HG03103 (cell line): ENCODE measurements around the gene MAGI2.
"Not testable (repeated sequence)": the region's sequence is repeated elsewhere in the genome, so short reads cannot be mapped to it uniquely, and the experiment has no call there.

Experiments
- ATAC-seq: cut with Tn5 transposase; IDR thresholded peaks from one replicate; pipeline ENCODE4 v1.9.1; 2021; ENCODE audit warnings: low read depth; ENCODE audit not compliant: unreplicated experiment

Gene MAGI2

DNA sequence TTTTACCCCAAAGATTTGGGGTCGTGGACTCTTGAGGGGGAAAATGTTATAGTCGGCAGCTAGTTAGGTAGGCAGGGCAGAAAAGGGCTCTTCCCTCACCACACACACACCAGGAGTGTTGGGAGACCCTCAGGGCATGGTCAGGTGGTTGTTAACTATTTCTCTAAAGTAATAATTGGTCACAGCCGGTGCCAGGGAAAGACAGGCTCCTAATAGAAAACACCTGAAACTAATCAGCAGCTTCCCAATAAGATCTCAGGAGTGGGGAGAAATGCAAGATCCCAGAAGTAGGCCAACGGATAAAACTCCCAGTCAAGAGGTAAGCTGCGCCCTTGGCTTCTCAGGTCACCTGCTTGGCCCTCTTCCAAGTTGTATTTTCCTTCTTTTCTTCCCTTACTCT, 1441.8 kb downstream of the MAGI2 start:
- ATAC-seq = no peak

DNA sequence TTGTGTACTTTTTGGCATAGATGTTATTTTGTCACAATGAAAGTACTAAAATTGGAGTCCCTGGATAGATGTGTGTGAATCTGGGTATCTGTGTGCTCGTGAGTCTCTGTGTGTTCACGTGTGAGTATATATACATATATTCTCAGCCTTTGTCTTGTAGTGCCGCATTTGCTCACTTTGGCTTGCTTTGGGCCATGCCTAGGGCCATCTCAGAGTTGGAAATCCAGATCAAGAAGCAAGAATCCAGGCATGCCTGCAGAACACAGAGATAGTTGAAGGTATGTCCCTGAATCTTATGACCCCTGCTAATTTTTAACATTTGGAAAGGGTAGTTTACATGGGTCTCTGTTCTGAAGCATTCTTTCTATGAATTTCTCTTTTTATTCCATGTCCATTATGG, 1446.2 kb downstream of the MAGI2 start:
- ATAC-seq = no peak

DNA sequence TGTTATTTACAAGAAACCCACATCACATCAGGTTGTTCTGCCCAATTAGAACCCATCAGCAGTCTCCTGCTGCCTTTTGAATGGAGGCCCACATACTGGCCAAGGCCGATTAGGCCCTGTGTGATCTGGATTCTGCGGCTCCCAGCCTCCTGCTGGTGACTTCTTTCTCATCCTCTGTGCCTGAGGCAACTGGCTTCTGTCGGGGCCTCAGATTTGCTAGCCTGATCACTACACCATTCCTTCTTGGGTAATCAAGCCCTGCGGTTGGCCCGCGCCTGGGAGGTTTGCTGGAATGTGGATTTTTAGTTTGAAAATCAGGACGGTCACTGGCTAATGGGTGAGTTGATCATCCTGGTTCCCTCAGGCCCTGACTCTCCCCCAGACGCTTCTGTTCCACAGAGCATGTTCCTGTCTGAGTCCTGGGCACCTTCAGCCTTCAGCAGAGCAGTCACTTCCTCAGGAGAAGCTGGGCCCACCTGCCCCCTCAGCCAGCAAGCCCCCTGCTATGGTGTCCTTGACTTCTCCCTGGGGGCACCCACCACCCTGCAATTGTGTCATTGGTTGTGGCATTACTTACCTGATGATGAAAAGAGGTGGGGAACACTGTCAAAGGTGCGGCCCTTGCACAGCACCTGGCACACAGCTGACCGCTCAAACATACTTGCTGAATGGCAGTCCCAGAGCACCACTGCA, 1447.3 kb downstream of the MAGI2 start:
- ATAC-seq = no peak

GRCh38 chr7:78002715-78003114, 1450.8 kb downstream of the MAGI2 start:
- ATAC-seq = no peak

GRCh38 chr7:78002021-78002420, 1451.4 kb downstream of the MAGI2 start:
- ATAC-seq = no peak

GRCh38 chr7:77999168-77999567, 1454.3 kb downstream of the MAGI2 start:
- not testable (repeated sequence) for ATAC-seq

- no peak for ATAC-seq
These were observed 1457.8 kb downstream of the MAGI2 start for GRCh38 chr7:77995717-77996116.

DNA sequence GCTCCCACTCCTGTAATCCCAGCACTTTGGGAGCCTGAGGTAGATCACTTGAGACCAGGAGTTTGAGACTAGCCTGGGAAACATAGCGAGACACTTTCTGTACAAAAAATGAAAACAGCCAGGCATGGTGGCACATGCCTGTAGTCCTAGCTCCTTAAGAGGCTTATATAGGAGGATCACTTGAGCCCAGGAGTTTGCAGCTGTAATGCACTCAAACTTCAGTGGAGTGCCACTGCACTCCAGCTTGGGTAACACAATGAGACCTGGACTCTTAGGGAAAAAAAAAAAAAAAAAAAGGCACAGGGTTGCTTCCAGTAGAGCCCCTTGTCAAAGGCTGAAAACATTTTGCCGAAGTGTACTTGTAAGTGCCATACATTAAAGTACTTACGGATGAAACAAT, 1459.6 kb downstream of the MAGI2 start:
- no peak for ATAC-seq

DNA sequence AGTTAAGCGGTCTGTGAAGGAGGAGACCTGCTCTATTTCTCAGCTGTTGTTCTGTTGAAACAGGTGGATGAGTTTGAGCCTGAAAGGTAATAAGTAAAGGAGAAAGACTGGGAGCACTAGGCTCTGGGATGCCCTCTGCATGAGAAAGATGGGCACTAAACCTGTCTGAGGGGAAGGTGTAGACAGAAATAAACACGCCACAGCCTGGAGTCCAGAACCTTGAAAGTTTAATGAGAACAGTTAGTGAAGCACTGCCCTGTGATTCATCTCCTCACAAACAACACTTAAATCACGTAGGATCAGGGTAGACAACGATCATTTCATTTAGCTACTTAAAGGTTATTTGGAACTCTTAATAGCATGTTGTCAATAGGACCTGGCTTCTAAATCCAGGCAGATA, 1461.8 kb downstream of the MAGI2 start:
- ATAC-seq = no peak

DNA sequence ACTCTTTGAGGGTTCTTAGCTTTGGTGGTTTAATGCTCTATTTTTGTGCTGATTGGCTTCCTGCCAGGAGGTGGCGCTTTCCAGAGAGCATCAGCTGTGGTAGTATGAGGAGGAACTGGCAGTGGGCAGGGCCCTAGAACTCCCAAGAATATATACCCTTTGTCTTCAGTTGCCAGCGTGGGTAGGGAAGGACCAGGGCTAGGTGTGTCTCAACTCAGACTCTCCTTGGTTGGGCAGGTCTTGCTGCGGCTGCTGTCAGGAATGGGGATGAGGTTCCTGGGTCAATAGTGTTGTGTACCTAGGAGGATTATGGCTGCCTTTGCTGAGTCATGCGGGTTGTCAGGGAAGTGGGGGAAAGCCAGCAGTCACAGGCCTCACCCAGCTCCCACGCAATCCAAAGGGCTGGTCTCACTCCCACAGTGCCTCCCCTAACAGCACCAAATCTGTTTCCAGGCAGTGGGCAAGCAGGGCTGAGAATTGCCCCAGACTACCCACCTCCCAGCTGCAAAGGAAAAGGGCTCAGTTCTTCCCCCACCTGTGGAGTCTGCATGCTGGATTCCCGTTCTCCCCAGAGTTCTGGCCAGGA, 1463.4 kb downstream of the MAGI2 start:
- ATAC-seq = no peak

DNA sequence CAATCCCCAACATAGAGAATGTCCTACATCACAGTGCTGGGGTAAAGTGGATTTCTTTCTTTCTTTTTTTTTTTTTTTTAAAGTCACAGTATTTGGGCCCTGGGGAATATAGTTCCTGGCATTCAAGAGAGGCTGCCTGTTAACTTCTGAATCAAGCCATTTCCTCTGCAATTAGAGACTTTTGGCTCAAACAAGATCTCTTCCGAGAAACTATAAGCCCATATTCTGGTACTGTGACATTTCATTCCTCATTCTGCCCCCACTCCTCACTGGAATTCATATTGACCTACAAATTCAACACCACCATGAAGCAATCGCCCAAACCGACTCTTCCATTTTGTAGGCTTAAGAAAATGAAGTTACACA, 1467.5 kb downstream of the MAGI2 start:
- no peak for ATAC-seq

DNA sequence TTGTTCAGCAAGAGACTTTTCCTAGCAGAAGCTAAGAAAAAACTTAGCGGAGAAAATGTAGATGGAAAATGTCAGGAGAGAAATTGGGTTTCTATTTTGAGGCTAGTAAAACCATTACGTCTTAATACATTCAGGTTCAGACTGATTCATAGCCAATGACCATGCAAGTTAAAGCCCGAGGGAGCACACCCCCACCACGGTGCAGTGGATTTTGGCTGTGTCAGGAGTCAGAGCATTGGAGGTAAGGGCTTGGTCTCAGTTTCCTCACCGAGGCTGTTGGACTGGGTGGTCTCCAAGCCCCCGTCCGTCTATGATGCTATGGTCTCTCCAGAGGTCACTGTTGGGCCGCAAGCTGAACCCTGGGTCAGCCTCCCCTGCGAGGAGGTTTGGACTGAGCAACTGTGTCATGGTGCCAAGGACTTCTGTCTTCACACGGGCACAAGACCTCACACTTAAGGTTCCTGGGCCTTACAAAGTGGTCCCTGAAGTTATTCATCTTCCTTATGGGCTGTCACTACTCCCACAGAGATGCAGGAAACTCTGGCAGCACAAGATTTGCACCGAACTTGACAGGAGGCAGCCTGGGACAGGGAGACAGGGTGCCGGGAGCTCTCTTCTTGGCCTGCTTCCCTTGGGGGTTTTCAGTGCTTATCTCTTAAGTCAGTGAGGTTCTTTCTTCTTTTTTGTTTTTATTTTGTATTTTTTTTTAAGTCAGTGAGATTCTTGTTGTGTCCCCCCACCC, 1468.1 kb downstream of the MAGI2 start:
- ATAC-seq = no peak

DNA sequence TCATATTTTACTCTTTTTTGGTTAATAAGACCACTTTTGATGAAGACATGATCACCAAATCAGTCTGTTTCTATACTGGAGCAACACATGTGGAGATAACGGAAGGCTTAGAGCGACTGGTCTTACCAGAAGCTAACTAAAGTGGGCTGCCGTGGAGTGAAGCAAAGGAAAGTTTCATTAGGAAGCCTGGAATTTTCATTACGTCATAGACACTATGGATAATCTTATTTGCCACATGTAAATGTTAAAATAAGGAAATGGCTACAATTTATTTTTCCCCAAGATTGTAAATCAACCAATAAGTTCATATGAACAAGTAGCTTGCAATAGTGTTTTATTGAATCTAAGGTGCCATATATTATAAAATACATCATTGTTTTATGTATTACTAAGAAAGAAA, 1469.5 kb downstream of the MAGI2 start:
- ATAC-seq = no peak

DNA sequence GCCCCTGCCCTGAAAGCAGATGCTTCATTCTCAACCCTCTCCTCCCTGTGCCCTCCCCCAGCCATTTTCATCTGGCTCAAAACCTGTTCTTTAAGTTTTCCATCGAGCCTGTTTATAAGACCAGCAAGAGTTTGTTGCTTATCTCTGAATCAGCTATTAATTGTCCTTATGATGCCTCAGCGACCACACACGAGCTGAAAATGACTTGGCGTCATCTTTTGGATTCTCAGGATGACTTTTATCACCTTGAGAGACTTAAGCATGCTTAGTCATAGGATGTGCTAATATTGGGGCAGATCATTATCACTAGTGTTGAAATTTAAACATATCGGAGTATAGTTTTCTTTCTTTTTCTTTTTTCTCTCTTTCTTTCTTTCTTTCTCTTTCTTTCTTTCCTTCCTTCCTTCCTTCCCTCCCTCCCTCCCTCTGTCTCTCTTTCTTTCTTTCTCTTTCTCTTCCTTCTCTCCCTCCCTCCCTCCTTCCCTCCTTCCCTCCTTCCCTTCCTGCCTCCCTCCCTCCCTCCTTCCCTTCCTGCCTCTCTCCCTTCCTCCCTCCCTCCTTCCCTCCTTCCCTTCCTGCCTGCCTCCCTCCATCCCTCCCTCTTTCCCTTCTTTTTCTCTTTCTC, 1470.4 kb downstream of the MAGI2 start:
- no peak for ATAC-seq

DNA sequence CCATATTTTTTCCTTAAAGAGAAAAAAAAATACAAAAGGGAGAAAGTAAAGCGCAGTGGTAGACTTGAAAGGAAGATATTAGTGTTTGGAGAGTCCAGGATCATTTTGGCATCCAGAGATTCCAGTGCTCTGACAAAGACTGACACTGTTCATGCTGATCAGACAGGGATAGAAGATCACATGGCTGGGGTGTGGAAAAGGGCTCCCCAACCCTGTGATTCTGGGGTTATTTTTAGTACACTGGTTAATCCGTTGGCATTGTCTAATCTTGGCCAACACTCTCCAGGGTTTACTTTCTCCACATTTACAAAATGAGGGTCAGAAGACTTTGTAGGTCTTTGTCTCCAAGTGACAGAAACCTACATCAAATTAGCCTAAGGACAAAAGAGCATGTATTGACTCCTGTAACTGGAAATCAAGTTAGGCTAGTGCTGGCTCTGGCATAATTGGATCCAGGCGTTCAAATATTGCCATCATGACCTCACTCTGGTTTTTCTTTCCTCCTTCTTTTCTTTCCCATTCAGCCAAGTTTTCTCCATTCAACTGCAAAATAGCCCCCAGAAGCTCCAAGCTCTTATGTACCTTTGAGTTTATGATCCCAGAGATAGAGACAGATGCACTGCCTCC, 1473.3 kb downstream of the MAGI2 start:
- ATAC-seq = no peak

- ATAC-seq = no peak
These were observed 1474.2 kb downstream of the MAGI2 start for GRCh38 chr7:77979219-77979618.

GRCh38 chr7:77975672-77976480, 1477.6 kb downstream of the MAGI2 start:
- no peak for ATAC-seq

- ATAC-seq = no peak
These were observed 1481.7 kb downstream of the MAGI2 start for GRCh38 chr7:77971726-77972125.

DNA sequence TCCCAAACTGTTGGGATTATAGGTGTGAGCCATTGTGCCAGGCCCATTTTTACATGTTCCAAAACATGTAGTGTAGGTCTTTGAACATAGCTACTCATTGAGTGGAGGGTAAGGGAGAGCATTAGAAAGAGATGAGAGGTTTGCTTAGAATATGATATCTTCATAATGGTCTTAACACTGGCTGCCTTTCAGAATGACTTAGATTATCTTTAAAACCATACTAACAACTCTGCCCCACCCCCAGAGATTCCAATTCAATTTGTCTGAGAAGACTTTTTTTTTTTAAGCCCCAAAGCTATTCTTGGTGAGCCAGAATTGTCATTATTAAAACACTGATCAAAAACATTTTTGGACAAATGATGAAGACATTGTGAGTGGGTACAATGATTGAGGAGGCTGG, 1486.0 kb downstream of the MAGI2 start:
- no peak for ATAC-seq
